Measurements from ENCODE around the gene RAVER1. TPM values are rescaled to one million over a fixed set of nuclear protein-coding genes. Genes with fewer than 3 reads are reported as not detected.

RAVER1 gene
- total and polyA plus RNA-seq, 9 of the 15 experiments (the other 6 are each of a cell fraction or from before 2014, with no cell fraction given), result 0.06 to 113 (median 7.0) TPM

GRCh38 chr19:10346509-10346908, 13.2 kb upstream of the RAVER1 start (continued):
- TF ChIP-seq ARID4B (CRISPR knock-in tag; IDR thresholded peaks at IDR 0.05), result no peak
- no peak for TF ChIP-seq HCFC1 (IDR thresholded peaks at IDR 0.05; ENCODE audit: low read depth, low read length)
- peak; percentile 61 to 69 for TF ChIP-seq NRF1 (conservative IDR thresholded peaks at IDR 0.05 in 1 of 2, IDR thresholded peaks at IDR 0.05 in 1 of 2)
- peak; percentile 99 for TF ChIP-seq CEBPB (tag; IDR thresholded peaks at IDR 0.05)

DNA sequence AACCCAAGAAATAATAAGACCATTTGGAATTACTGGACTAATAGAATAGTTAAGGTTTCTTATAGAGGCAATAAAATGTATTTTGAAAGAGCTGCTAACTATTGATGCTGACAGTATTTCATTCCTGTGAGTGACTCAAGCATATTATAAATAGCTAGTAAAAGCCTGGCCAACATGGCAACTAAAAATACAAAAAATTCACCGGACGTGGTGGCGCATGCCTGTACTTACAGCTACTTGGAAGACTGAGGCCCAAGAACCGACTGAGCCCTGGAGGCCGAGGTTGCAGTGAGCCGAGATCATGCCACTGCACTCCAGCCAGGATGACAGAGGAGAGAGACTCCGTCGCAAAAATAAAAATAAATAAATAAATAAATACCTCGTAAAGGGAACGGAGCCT, 11.5 kb upstream of the RAVER1 start:
- FAIRE-seq (no peak), DNase-seq (ENCODE audit: extremely low read depth in 1 of 4, low spot score in 3 of 4) (no peak), ATAC-seq (no peak)
- intact Hi-C loops (cut with micrococcal nuclease), result no loop called here
- H3K9me1 ChIP-seq (ENCODE audit: control insufficient read depth, insufficient read depth, low read length), result no peaks in the 10 kb centered on the region
- no TSS peak for BruUV-seq (replicated peaks)
- H3K27ac ChIP-seq (ENCODE audit: extremely low read depth, low read depth, low read length), result no peak overlapping the region
- H3K4me3 ChIP-seq, result no peak overlapping the region
- in situ Hi-C loops (cut with MboI), result no loop called here
- no peaks in the 10 kb centered on the region for H3K9me3 ChIP-seq (replicated peaks; ENCODE audit: control insufficient read depth, insufficient read depth, low read depth, low read length)
- H3K79me2 ChIP-seq (ENCODE audit: control insufficient read depth, insufficient read depth, low read length), result no peaks in the 10 kb centered on the region
- no peaks in the 10 kb centered on the region for H3K27me3 ChIP-seq (ENCODE audit: control insufficient read depth in 2 of 2, insufficient read depth in 2 of 2, low read length in 2 of 2)
- POLR2A ChIA-PET, result interaction anchor here (1.0 to 3.4 kb wide), 2 partner anchors 9 to 10 kb away, joined by 3 to 29 read pairs; partner anchors contain the start of gene RAVER1
- no peak for TF ChIP-seq KAT7 (CRISPR knock-in tag; IDR thresholded peaks at IDR 0.05; ENCODE audit: borderline replicate concordance)
- peaks cover 2% of the 10 kb centered on the region; the same call in 1 of the 3 replicates for H3K36me3 ChIP-seq (ENCODE audit: control insufficient read depth, insufficient read depth, low read length)
- CTCF ChIA-PET (ENCODE audit: low intra/inter-chr PET ratio), result no interaction called here
- peaks cover 0 to 8% of the 10 kb centered on the region in 2 experiments; a peak in 2 of 5 replicates for H3K4me1 ChIP-seq (replicated peaks in 1 of 2; ENCODE audit: control insufficient read depth in 2 of 2, insufficient read depth in 2 of 2, low read length in 2 of 2)
- no peak overlapping the region for H3K4me2 ChIP-seq (ENCODE audit: insufficient read depth, low read length)
- no peaks in the 10 kb centered on the region for H4K20me1 ChIP-seq (replicated peaks; ENCODE audit: control insufficient read depth, insufficient read depth, low read length)
- 67% methylated on average over 10 of the region's 10 CpGs for WGBS (ENCODE audit: insufficient coverage, low coverage, missing lambda C conversion rate)
- H2AFZ ChIP-seq (ENCODE audit: low read depth, low read length), result no peak overlapping the region
- H3K9ac ChIP-seq (ENCODE audit: insufficient read depth in 1 of 2, low read depth in 2 of 2, low read length in 2 of 2), result no peak overlapping the region

Data from K562 (cell line).